HG03432 (cell line): ENCODE data around the gene P3H2.
"Not testable (repeated sequence)": the region's sequence is repeated elsewhere in the genome, so short reads cannot be mapped to it uniquely, and the experiment has no call there.

Experiments
- ATAC-seq: cut with Tn5 transposase; IDR thresholded peaks from one replicate; pipeline ENCODE4 v1.9.1; 2021; ENCODE audit warnings: mild to moderate bottlenecking, moderate library complexity; ENCODE audit not compliant: unreplicated experiment

P3H2 gene

GRCh38 chr3:189990826-189991225 lies 129.9 kb downstream of the P3H2 start:
- ATAC-seq = no peak

GRCh38 chr3:189988854-189989253 lies 131.8 kb downstream of the P3H2 start:
- ATAC-seq = no peak

- no peak for ATAC-seq
Observed at GRCh38 chr3:189988322-189988721, 132.4 kb downstream of the P3H2 start.

DNA sequence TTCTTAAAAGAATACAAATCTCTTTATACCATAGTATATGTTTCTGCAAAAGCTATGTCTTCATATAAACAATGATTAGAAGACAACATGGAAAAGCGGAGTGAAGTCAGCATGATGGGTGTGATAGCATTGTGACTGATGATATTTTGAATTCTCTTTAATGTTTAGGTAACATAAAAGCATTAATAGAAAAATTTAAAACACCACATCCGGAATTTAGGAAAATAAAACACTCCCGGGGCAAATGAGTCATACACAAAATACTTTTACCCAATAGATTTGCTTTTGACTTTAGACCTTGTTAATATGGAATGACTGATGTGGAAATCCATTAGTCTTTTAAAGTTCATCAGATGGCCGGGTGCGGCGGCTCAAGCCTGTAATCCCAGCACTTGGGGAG lies 134.7 kb downstream of the P3H2 start:
- no peak for ATAC-seq

GRCh38 chr3:189983612-189984011 lies 137.1 kb downstream of the P3H2 start:
- ATAC-seq = no peak

DNA sequence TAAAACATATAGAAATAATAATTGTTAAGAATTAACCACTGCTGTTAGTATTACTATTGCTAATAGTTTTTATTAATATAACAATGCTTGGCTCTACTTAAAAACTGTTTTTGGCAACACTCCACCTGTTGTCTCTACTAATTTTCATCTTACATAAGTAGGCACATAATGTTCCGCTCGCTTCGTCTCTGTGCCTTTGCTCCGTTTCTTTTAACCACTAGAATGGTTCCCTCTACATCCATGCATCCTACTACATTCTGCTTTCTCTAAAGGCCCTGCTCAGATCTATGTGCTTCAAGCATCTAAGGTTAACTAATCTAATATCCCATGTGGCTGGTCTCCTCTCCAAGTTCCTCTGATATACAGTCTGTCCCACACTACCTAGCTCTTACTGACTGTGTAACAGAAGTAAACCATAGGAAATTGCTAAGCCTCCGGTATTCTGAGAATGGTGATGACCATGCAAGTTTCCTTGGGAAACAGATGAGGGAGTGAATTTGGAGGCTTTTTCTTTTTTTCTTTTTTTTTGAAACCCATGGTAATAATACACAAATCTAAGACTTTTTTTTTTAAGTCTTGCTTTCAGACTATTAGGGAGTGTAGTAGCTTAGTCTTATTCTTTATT lies 138.3 kb downstream of the P3H2 start:
- no peak for ATAC-seq

DNA sequence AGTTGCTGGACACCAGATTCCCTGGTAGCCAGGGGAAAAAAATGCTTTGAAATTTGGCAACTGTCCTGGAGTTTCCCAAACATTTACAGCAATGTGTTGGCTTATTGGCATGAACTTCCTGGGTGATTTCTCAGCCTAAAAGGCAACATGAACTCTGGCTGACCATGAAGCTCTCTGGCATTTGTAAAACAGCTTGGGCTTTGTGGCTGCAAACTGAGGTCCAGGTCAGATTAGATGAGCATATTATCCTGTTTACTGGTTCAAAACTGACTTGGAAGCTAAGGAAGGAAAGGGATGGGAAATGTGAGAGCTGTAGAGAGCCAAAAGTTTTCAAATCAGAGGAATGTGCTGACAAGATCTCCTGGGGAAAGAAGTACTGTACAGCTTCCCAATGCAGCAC lies 139.0 kb downstream of the P3H2 start:
- ATAC-seq = no peak

DNA sequence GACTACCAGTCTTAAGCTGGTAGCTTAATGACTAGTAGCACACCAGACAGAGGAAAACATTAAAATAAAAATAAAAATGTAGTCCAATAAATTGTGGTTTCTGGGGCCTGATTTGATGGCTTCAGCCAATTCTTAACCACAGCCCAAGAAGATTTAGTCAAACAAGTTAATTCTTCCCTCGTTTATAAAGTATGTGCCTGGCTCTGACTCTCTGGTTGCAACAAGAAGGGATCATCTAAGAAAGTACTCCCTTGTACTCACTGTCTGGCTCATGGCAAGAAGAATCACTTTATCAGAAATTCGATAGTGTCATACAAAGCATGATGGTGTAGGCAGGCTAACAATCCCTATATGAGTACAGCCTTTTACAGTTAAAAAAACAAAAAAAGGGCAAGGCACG lies 141.9 kb downstream of the P3H2 start:
- ATAC-seq = no peak

- no peak for ATAC-seq
Observed at GRCh38 chr3:189977174-189977573, 143.5 kb downstream of the P3H2 start.

- ATAC-seq = no peak
Observed at GRCh38 chr3:189975391-189975990, 145.2 kb downstream of the P3H2 start.

DNA sequence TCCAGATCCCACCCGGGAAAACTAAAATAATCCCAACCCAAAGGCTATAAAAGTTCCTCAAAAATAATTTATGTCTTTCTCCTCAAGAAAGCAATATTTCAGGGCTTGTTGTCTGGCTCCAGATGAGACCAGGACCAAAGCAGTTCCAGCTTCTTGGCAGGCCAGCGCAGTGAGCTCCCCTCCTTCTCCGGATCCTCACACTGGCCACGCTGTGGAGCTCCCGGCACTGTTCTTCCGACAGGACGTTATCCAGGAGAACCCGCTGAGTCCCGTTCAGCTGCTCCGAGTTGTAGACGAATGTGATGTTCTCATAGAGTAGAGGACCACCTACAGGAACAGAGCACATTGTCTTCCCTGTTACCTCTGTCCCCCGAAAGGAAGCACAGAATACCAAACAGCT lies 146.3 kb downstream of the P3H2 start:
- no peak for ATAC-seq

DNA sequence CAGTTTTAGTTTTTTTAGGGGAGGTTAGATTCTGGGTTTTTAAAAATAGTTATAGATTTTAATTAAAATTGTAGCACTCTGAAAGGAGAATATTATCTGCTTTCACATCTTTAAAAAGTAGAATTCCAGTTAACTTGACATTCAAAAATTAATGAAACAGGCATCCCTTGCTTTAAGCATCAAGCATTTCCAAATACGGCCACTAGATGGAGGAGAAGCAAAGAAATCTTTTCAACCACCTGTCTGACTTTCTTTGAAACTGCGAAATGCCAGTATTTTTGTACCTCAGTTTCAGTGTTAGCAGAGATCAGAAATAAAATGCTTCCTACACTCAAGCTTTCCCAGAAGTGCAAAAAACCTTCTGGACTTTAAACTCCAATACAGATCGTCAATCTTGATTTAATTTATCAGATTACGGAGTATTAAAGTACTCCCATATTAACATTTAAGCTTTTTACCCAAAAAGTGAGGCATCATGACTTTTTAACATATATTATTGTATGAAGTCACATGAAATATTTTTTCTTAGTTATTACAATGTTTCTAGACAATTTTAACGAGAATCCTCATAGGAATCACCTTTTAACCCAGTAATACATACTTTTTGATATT lies 153.3 kb downstream of the P3H2 start:
- peak; percentile 81 for ATAC-seq

- peak; percentile 78 for ATAC-seq
Observed at GRCh38 chr3:189966843-189967242, 153.9 kb downstream of the P3H2 start.

- ATAC-seq = no peak
Observed at GRCh38 chr3:189964623-189965332, 155.9 kb downstream of the P3H2 start.

DNA sequence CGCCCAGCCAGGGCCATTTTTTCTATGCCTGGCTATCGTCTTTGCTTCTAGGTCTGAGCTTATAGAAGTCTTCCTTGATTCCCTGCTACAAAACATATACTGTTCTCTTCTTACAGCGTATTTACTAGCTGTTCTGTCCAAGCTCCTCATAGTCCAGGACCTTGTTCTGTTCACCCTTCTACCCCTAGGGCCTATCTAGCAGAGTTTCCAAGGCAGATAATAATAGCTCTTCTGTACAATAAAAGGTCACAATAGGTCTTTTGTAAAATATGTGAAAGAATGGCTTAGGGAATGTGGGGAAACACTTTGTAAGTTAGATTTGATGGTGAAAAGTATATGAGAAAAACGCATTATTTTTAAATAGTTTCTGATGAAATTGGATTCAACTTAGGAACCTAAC lies 158.2 kb downstream of the P3H2 start:
- no peak for ATAC-seq

GRCh38 chr3:189961522-189962161 lies 159.1 kb downstream of the P3H2 start:
- peak; percentile 86 for ATAC-seq

DNA sequence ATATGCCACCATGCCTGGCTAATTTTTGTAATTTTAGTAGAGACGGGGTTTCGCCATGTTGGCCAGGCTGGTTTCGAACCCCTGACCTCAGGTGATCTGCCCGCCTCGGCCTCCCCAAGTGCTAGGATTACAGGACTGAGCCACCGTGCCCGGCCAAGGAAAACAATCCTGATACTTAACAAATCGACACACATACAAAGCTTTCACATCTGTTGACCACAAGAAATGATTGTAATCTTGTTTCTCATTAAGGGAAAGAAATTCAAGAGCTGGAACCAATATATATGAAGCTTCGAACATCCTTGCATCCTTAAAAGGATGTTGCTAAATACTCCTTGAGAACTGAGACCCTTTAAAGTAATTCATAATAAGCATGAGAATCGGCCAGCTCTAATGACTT lies 159.6 kb downstream of the P3H2 start:
- not testable (repeated sequence) for ATAC-seq

- no peak for ATAC-seq
Observed at GRCh38 chr3:189954733-189955665, 165.7 kb downstream of the P3H2 start.

- ATAC-seq = no peak
Observed at GRCh38 chr3:189953551-189953950, 167.1 kb downstream of the P3H2 start.

- no peak for ATAC-seq
Observed at GRCh38 chr3:189952272-189952671, 168.4 kb downstream of the P3H2 start.
